Astrocyte of the spinal cord (primary cell): ENCODE data around the gene TBX10.

Experiments used
- DNase-seq: peaks from one replicate; pipeline ENCODE4 v3.0.0; 2011; ENCODE audit warnings: low read depth, low spot score
- H3K4me3 ChIP-seq: 2 replicates; pipeline ENCODE4 v1.5.1; 2011; ENCODE audit warnings: low read depth, mild to moderate bottlenecking, low read length, moderate library complexity
- CTCF ChIP-seq: IDR thresholded peaks from 2 replicates; pipeline ENCODE4 v1.5.1; 2012; ENCODE audit warnings: low read depth, mild to moderate bottlenecking, low read length, inconsistent platforms
- in situ Hi-C: cut with HindIII; loops from 2 replicates; pipeline ENCODE4 v1.10.0; 2017; ENCODE audit warnings: low sequenced_read_pairs

Gene TBX10

GRCh38 chr11:67584881-67585873, 54.4 kb downstream of the TBX10 start:
- in situ Hi-C loops = no loop called here
- peak overlapping the region; percentile 87 for H3K4me3 ChIP-seq
- DNase-seq = no peak
- TF ChIP-seq CTCF = no peak

GRCh38 chr11:67584205-67584880, 55.2 kb downstream of the TBX10 start:
- H3K4me3 ChIP-seq = peak overlapping the region; percentile 87
- TF ChIP-seq CTCF = no peak
- peak; percentile 48 for DNase-seq
- in situ Hi-C loops = no loop called here

DNA sequence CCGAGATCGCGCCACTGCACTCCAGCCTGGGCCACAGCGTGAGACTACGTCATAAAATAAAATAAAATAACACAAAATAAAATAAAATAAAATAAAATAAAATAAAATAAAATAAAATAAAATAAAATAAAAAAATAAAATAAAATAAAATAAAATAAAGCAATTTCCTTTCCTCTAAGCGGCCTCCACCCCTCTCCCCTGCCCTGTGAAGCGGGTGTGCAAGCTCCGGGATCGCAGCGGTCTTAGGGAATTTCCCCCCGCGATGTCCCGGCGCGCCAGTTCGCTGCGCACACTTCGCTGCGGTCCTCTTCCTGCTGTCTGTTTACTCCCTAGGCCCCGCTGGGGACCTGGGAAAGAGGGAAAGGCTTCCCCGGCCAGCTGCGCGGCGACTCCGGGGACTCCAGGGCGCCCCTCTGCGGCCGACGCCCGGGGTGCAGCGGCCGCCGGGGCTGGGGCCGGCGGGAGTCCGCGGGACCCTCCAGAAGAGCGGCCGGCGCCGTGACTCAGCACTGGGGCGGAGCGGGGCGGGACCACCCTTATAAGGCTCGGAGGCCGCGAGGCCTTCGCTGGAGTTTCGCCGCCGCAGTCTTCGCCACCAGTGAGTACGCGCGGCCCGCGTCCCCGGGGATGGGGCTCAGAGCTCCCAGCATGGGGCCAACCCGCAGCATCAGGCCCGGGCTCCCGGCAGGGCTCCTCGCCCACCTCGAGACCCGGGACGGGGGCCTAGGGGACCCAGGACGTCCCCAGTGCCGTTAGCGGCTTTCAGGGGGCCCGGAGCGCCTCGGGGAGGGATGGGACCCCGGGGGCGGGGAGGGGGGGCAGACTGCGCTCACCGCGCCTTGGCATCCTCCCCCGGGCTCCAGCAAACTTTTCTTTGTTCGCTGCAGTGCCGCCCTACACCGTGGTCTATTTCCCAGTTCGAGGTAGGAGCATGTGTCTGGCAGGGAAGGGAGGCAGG, 56.0 kb downstream of the TBX10 start, which contains the start of gene GSTP1:
TSS of gene GSTP1 (plus strand) at position 566 of the 958 bp plus-strand sequence. CDS start at position 598, 32 bp downstream.
- H3K4me3 ChIP-seq = peak within 1 kb of the TSS; percentile 87
- in situ Hi-C loops = no loop called here
- peak; percentile 58 for TF ChIP-seq CTCF
- peak; percentile 91 for DNase-seq

- no peak overlapping the region for H3K4me3 ChIP-seq
- TF ChIP-seq CTCF = no peak
- in situ Hi-C loops = no loop called here
- DNase-seq = no peak
Measured at GRCh38 chr11:67582011-67582410, 57.6 kb downstream of the TBX10 start.

DNA sequence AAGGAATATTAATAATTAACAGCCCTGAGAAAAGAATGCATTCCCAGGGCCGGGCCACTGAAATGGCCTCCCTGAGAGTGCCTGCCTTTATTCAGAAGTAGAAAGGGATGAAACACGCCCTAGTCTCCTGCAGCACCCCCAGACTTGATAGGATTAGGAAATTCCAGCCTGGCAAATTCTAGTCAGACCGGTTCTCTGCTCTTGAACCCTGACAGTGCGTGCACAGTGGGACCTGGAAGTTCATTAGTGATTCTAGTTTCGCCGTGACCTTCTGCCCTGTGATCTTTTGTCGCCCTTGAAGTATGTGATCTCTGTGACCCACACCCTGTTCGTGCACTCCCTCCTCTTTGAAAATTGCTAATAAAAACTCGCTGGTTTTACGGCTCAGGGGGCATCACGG, 58.1 kb downstream of the TBX10 start:
- in situ Hi-C loops = no loop called here
- TF ChIP-seq CTCF = no peak
- DNase-seq = no peak
- H3K4me3 ChIP-seq = no peak overlapping the region
